Measurements from ENCODE around the gene SORCS2. TPM values are rescaled to one million over a fixed set of nuclear protein-coding genes. Genes with fewer than 3 reads are reported as not detected.

SORCS2 gene
- total and polyA plus RNA-seq, 2 donors (not counting 1 experiment from before 2014, with no cell fraction given) = not detected

DNA sequence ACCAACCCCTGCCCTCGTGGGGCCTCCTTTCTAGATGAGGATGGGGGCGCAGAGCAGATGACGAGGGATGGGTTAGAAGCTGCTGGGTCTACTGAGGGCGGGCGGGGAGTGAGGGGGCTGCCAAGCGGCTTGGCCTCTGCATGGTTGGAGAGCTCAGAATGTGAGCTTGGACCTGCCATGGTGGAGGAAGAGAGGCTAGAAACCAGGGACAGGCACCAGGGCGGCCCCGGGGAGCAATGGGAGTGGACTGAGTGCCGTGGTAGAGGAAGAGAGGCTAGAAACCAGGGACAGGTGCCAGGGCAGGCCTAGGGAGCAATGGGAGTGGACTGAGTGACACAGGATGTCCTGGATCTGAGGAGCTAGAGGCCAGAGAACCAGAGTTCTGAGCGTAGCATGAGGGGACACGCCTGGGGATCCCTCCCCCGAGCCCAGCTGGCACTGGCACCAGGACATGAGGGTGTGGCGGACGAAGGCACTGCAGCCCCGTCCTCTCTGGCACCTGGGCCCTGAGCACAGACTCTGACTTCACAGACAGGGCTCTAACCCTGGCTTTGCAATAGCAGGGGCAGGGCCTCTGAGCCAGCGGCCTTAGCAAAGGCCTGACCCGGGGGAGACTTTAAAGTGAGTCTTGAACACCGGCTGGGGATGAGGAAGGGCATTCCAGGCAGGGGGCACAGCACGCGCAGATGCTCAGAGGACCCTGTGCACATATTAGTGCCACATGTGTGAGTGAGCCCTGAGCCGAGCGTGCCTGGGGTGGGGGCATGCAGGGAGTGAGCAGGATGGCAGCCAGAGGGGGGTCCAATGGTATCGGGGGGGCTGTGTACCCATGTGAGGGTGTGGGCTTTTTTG is 456.4 kb downstream of the SORCS2 start:
- Mint-ChIP-seq H3K27ac (no peak overlapping the region), H3K27me3 (peaks cover 8% of the 10 kb centered on the region), H3K9me3 (ENCODE audit: insufficient read depth) (no peaks in the 10 kb centered on the region), H3K4me3 (no peak overlapping the region), H3K4me1 (peaks cover 13% of the 10 kb centered on the region)
- no peak overlapping the region for H3K27ac ChIP-seq (ENCODE audit: low read length in 2 of 2)
- intact Hi-C loops (cut with micrococcal nuclease) = no loop called here
- H3K4me1 ChIP-seq (ENCODE audit: control insufficient read depth in 2 of 2, insufficient read depth in 2 of 2, low read length in 2 of 2) = peaks cover 0 to 6% of the 10 kb centered on the region in 2 donors
- no peak overlapping the region for H3K4me2 ChIP-seq (replicated peaks; ENCODE audit: low read depth, low read length, poor library complexity, severe bottlenecking)
- no peaks in the 10 kb centered on the region for H3K79me2 ChIP-seq (ENCODE audit: control insufficient read depth, insufficient read depth, low read length)
- no peaks in the 10 kb centered on the region for H3K27me3 ChIP-seq (replicated peaks in 1 of 4; ENCODE audit: control extremely low read depth in 1 of 4, control insufficient read depth in 3 of 4, insufficient read depth in 4 of 4, low read length in 3 of 4)
- peaks cover 0 to 24% (median 0%) of the 10 kb centered on the region in 3 donors for H3K9me3 ChIP-seq (ENCODE audit: control extremely low read depth in 1 of 3, control insufficient read depth in 2 of 3, insufficient read depth in 1 of 3, low read length in 2 of 3)
- H2AFZ ChIP-seq (ENCODE audit: insufficient read depth, low read depth, low read length, poor library complexity, severe bottlenecking) = no peak overlapping the region
- TF ChIP-seq EZH2 (IDR thresholded peaks at IDR 0.05; ENCODE audit: borderline replicate concordance, insufficient read depth, low read depth, low read length, poor library complexity, severe bottlenecking) = no peak
- H3K4me3 ChIP-seq (ENCODE audit: control extremely low read depth in 1 of 5, extremely low read depth in 1 of 5, insufficient read depth in 1 of 5, low read depth in 2 of 5, low read length in 4 of 5) = no peak overlapping the region
- WGBS (ENCODE audit: insufficient coverage) = 92% methylated on average over 23 of the region's 23 CpGs
- CTCF ChIA-PET = no interaction called here
- POLR2A ChIA-PET = no interaction called here
- ATAC-seq (ENCODE audit: low read depth) (no peak), DNase-seq (no peak)
- no peaks in the 10 kb centered on the region for H4K20me1 ChIP-seq (ENCODE audit: control insufficient read depth, insufficient read depth, low read length, poor library complexity, severe bottlenecking)
- H3K9ac ChIP-seq (ENCODE audit: low read length) = no peak overlapping the region
- H3K36me3 ChIP-seq (replicated peaks in 1 of 2; ENCODE audit: control extremely low read depth in 1 of 2, control insufficient read depth in 1 of 2, extremely low read depth in 1 of 2, insufficient read depth in 2 of 2, low read length in 1 of 2) = no peaks in the 10 kb centered on the region

DNA sequence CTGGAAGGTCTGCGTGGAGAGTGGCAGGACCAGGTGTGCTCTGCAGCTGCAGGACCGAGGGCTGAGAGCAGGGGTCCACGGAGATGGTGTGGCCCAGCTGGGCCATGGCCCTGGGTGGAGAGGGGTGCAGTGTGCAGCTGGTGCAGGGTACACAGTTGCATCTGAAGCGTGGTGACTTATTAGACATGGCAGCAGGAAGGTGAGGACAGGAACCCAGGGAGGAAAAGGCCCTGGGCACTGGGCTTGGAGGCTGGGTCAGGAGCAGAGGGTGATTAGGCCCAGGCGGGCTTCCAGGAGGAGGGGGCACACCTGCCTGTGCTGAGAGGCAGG is 457.0 kb downstream of the SORCS2 start:
- peak overlapping the region; percentile 68 for H2AFZ ChIP-seq (ENCODE audit: insufficient read depth, low read depth, low read length, poor library complexity, severe bottlenecking)
- ATAC-seq (ENCODE audit: low read depth) (no peak), DNase-seq (no peak)
- H3K27me3 ChIP-seq (replicated peaks in 1 of 4; ENCODE audit: control extremely low read depth in 1 of 4, control insufficient read depth in 3 of 4, insufficient read depth in 4 of 4, low read length in 3 of 4) = no peaks in the 10 kb centered on the region
- CTCF ChIA-PET = no interaction called here
- H3K4me2 ChIP-seq (replicated peaks; ENCODE audit: low read depth, low read length, poor library complexity, severe bottlenecking) = no peak overlapping the region
- peaks cover 0 to 6% of the 10 kb centered on the region in 2 donors for H3K4me1 ChIP-seq (ENCODE audit: control insufficient read depth in 2 of 2, insufficient read depth in 2 of 2, low read length in 2 of 2)
- no peak overlapping the region for H3K4me3 Mint-ChIP-seq
- intact Hi-C loops (cut with micrococcal nuclease) = no loop called here
- H3K9me3 ChIP-seq (ENCODE audit: control extremely low read depth in 1 of 3, control insufficient read depth in 2 of 3, insufficient read depth in 1 of 3, low read length in 2 of 3) = peaks cover 0 to 19% (median 0%) of the 10 kb centered on the region in 3 donors
- no peaks in the 10 kb centered on the region for H3K36me3 ChIP-seq (replicated peaks in 1 of 2; ENCODE audit: control extremely low read depth in 1 of 2, control insufficient read depth in 1 of 2, extremely low read depth in 1 of 2, insufficient read depth in 2 of 2, low read length in 1 of 2)
- H3K27ac Mint-ChIP-seq = no peak overlapping the region
- no peaks in the 10 kb centered on the region for H3K79me2 ChIP-seq (ENCODE audit: control insufficient read depth, insufficient read depth, low read length)
- H3K27me3 Mint-ChIP-seq = peaks cover 10% of the 10 kb centered on the region
- H3K4me3 ChIP-seq (ENCODE audit: control extremely low read depth in 1 of 5, extremely low read depth in 1 of 5, insufficient read depth in 1 of 5, low read depth in 2 of 5, low read length in 4 of 5) = no peak overlapping the region
- no peaks in the 10 kb centered on the region for H3K9me3 Mint-ChIP-seq (ENCODE audit: insufficient read depth)
- peaks cover 13% of the 10 kb centered on the region for H3K4me1 Mint-ChIP-seq
- POLR2A ChIA-PET = no interaction called here
- 71% methylated on average over 5 of the region's 5 CpGs for WGBS (ENCODE audit: insufficient coverage)
- TF ChIP-seq, protein P1, sequence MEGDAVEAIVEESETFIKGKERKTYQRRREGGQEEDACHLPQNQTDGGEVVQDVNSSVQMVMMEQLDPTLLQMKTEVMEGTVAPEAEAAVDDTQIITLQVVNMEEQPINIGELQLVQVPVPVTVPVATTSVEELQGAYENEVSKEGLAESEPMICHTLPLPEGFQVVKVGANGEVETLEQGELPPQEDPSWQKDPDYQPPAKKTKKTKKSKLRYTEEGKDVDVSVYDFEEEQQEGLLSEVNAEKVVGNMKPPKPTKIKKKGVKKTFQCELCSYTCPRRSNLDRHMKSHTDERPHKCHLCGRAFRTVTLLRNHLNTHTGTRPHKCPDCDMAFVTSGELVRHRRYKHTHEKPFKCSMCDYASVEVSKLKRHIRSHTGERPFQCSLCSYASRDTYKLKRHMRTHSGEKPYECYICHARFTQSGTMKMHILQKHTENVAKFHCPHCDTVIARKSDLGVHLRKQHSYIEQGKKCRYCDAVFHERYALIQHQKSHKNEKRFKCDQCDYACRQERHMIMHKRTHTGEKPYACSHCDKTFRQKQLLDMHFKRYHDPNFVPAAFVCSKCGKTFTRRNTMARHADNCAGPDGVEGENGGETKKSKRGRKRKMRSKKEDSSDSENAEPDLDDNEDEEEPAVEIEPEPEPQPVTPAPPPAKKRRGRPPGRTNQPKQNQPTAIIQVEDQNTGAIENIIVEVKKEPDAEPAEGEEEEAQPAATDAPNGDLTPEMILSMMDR (IDR thresholded peaks at IDR 0.05) = no peak
- no peak for TF ChIP-seq EZH2 (IDR thresholded peaks at IDR 0.05; ENCODE audit: borderline replicate concordance, insufficient read depth, low read depth, low read length, poor library complexity, severe bottlenecking)
- H3K27ac ChIP-seq (ENCODE audit: low read length in 2 of 2) = no peak overlapping the region
- no peak overlapping the region for H3K9ac ChIP-seq (ENCODE audit: low read length)
- no peaks in the 10 kb centered on the region for H4K20me1 ChIP-seq (ENCODE audit: control insufficient read depth, insufficient read depth, low read length, poor library complexity, severe bottlenecking)
